GM21576 (cell line): ENCODE data around the gene XYLT1.

Source experiments
- ATAC-seq: cut with Tn5 transposase; IDR thresholded peaks from one replicate; pipeline ENCODE4 v1.9.1; 2021; ENCODE audit warnings: mild to moderate bottlenecking, moderate library complexity; ENCODE audit not compliant: unreplicated experiment

The XYLT1 gene

GRCh38 chr16:17128791-17129190 lies 342.0 kb downstream of the XYLT1 start:
- ATAC-seq = no peak

GRCh38 chr16:17126156-17126555 lies 344.6 kb downstream of the XYLT1 start:
- no peak for ATAC-seq

- no peak for ATAC-seq
Observed at GRCh38 chr16:17125671-17126070, 345.1 kb downstream of the XYLT1 start.

- ATAC-seq = no peak
Observed at GRCh38 chr16:17117906-17118577, 352.7 kb downstream of the XYLT1 start.

GRCh38 chr16:17116595-17117322 lies 354.0 kb downstream of the XYLT1 start:
- ATAC-seq = no peak

DNA sequence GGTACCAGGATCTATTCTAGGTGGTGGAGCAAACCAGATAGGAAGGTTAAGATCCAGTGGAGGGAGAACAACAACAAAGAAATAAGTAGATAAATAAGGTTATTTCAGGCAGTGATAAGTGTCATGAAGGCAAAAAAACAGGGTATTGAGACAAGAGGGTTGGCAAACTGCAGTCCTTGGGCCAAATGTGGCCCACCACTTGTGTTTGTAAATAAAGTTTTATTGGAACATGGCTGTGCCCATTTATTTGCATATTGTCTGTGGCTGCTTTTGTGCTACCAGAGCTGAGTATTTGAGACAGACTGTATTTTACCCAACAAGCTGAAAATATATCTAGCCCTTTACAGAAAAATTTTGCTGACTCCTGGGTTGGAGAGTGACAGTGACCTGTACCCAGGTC lies 361.3 kb downstream of the XYLT1 start:
- ATAC-seq = no peak

- no peak for ATAC-seq
Observed at GRCh38 chr16:17108596-17108995, 362.2 kb downstream of the XYLT1 start.

GRCh38 chr16:17107450-17107849 lies 363.3 kb downstream of the XYLT1 start:
- no peak for ATAC-seq

GRCh38 chr16:17106243-17106791 lies 364.4 kb downstream of the XYLT1 start:
- no peak for ATAC-seq

DNA sequence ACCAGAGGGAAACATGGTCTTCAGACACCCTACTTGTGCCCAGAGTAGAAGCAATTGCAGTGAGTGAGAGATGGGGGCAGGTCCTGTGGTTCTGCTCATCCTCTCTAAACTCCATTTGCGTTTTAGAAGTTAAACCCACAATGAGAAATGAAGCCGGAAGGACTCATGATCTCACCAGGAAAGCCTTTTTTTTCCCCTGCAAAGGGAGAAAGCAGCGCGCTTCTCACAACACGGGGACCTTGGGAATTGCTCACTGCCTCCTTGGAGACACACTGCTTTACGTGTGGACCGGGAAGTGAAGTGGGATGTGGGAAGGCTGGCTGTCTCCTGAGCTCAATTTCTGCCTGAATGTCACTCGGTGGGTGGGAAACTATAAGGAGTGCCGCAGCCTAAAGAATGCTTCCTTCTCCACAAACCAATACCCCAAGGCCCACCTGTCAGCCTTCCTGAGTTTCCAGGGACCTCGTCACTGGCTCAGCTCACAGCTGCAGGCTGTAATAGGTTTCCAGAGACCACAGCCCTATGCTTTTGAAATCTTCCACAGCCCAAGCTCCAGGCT lies 365.4 kb downstream of the XYLT1 start:
- ATAC-seq = no peak

- ATAC-seq = no peak
Observed at GRCh38 chr16:17104654-17105053, 366.1 kb downstream of the XYLT1 start.

- no peak for ATAC-seq
Observed at GRCh38 chr16:17103216-17103615, 367.5 kb downstream of the XYLT1 start.

DNA sequence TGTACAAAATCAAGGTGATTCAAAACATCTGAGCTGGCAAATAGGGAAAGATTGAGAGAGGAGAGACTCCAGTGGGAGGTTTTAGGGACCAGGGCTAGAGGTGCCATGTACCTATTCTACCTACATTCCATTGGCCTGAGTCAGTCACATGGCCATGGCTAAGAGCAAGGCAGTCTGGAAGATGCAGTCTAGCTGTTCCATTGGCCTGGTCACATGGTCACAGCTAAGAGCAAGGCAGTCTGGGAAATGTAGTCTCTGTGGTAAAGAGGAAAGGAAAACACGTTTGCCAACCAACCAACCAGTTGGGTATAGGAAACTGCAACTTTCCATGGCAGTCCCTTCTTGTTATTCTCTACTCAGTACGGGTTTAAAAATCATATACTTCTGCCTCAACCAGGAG lies 369.1 kb downstream of the XYLT1 start:
- ATAC-seq = no peak

DNA sequence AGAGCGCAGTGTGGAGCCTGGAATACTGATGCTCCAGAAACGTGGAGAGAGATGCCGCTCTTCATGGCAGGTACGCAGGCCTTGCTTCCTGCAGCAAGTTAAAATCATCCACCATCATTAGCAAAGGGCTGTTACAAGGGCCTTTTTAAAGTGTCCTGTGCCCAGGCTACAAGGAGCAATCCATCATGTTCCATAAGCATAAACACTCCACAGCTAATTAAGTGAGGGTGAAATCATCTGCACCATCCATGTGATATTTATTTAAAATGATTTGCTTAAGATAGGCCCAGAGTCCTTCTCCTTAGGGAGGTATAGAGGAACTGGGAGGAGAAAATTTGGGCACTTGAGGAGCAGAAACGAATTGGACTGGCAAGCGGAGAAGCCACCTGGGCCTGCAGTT lies 372.1 kb downstream of the XYLT1 start:
- ATAC-seq = no peak

GRCh38 chr16:17084130-17084529 lies 386.6 kb downstream of the XYLT1 start:
- no peak for ATAC-seq

DNA sequence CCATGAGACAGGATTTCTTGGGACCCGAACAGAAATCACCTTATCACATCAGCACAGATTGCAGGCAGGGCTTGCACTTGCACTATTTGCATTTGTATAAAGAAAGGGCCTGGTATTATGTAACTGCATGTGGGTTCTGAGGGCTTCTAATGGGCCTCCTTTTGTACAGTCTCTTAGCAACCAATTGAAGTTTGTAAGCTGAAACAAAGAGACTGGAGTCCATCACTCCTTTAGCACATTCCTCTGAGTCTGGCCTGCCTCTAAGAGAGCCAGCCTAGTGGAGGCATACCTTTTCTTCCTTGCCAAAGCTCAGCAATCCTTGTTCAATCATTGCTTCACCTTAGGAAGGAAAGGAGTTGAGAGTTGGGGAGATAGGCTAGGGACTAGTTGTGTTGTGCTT lies 387.1 kb downstream of the XYLT1 start:
- no peak for ATAC-seq

GRCh38 chr16:17082095-17082882 lies 388.5 kb downstream of the XYLT1 start:
- ATAC-seq = no peak

DNA sequence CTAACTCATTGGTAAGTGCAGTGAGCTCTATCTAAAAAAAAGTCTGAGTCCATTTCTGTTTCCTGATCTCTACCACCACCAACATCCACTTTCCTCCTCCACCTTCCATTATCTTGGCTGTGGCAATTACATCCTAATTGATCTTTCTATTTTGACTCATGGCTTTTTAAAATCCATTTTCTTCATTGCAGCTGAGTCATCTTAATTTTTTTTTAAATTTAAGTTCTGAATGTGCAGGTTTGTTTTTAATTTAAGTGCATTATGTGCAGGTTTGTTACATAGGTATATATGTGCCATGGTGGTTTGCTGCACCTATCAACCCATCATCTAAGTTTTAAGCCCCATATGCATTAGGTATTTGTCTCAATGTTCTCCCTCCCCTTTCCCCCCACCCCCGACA lies 390.7 kb downstream of the XYLT1 start:
- no peak for ATAC-seq

DNA sequence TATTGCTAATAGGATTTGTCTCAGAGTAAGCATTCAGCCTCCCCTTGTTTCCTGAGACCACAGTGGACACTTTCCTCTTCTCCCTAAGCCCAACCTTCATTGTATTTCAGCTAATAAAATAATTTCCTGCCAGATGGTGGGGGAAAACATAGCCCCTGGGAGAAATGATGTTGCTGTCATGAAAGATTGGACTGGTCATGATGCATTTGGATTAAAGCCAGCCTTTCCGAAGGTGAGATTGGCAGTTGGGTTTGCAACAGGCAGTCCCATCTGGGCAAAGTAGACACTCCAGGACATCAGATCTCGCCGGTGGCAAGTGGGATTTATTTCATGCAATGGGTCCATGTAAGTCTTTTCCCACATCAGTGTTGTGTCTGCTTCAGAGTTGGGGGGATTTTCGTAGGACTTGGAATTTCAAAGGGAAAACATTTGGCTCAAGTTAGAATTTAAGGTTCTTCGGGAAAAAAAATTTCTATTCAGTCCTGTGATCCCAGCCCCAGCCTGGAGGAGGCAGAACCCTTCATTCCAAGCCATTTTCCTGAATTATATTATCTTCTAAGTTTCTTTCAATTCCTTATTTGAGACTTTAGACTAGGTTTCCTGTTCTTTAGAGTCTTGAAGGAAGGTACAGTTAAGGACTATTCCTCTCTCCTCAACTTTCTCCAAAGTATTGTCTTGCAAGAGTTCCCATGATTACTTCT lies 391.7 kb downstream of the XYLT1 start:
- no peak for ATAC-seq

DNA sequence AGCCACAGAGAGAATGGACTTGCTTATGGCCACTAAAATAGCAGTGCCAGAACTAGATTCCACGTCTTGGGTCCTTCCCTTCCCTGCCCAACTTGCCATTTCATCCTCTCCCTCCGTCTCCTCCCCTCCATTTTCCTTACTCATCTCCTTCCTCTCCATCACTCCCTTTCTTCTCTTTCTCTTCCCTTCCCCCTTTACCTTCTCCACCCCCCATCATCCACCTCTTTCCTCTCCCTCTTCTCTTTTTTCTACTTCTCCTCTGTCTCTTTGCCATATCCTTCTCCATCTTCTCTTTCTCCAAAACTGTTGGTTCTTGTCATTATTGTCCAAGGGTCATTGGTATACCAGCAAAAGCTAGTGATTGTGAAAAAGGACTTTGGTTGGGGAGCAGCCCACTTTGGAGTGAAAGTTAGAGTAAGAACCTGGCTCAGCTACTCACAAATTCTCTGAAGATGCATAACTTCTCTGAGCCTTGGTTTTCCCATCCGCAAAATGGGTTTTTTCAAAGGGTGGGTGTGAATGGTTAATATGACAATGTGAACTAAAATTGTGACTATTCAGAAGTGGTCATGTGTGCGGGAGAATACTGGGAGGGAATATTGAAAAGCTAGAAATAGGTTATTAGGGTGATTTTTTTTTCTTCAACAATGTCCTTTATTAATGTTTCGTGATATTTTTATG lies 393.8 kb downstream of the XYLT1 start:
- ATAC-seq = no peak
